ENCODE data around the gene GRIN2A.

Gene GRIN2A

DNA sequence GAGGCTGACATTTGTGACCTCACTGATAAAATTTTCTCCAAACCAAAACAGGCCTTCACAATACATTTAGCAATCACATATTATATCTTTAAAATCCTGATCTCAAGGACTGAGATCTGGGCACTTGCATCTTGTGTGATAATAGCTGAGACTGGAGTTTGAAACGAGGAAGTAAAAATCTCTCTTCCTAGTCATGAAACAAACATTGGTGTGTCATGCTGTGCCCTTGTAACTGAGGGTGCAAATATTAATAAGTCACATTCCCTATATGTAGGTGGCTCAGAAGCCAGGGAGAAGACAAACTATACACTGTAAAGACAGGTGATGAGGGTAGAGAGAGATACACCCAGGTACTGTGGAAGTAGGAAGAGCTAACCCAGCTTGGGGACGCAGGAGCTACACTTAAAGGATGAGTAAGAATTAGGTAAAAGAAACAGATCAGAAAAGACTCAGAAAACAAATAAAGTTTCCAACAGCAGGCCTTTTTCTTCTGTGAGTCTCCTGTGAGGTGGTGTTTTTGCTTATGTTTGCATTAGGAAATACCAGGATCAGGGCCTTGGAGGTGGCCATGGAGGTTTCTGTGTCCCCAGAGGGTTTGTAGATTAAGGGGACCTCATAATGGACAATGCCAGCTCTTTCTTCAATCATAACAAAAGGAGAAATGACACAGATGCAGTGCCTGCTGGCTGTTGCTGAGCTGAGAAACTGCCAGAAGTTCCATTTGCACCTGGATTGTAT is 335.7 kb downstream of the GRIN2A start:
- no peak for DNase-seq

DNA sequence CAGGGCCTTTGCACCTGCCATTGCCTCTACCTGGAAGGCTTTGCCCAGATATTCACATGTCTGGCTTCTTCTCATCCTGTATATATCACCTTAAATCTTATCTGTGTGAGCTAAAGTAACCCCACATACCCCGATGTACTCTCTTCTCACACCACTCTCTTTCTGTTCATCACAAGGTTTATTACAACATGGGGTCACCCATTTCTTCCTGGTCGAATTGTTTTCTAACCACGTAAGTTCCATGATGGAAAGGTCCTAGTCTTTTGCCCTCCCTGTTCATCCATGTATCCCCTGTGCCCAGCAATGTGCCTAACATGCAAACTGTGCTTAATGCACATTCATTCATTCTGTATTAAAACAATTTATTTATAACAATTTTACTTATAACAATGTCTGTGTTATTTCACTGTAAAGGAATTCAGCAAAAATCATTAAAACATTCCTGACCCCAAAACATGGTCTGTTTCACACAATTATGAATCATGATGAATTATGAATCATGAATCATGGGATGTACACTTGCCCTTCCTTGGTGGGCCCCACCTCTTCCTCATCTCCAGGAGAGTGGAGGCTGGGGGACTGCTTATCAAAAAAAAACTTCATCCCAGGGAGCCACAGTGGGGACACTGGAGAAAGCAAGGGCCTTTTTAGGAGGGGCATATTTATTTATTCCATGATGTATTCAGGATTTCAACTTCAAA is 336.4 kb downstream of the GRIN2A start:
- no peak for DNase-seq

DNA sequence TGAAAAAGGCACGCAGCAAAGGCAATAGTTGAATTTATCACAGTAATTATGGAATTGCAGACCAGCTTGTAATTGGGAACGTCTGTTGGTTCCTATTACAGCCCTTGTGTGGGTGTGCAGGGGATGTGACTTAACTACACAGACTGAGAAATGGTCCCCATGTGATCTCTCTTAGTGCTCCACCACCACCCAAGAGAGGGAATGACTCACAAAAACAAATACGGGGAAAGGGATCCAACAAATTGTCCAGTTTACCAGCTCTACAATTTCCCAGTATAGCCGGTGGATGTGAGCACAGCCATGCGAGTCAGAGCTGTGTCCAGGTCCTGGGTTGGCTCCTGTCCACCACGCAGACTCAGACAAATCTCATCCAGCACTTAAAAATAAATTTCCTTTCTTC is 337.9 kb downstream of the GRIN2A start:
- no peak for DNase-seq

DNA sequence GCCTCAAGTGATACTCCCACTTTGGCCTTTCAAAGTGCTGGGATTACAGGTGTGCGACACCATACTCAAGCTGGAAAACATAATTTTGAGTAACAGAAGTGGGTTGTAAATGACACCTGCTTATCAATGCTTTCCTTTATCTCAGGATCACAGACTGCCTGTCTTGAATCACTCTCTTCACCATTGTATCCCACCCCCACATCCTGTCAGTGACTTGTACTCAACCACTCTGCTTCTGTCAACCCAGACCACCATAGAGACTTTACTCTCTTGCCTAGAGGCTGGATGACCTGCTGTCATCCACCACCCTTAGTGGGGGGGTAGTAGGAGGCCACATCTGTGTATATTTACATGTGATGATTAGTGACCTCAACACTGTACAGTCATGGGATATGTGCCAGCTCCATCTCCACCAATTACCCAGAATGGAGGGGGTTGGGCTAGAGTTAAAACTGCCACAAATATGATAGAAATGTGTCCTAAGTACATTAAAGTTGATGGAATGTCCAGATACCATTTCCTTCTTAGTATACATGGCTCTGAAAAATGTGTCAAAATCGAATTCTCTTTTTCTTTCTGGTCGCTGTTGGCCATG is 338.7 kb downstream of the GRIN2A start:
- no peak for DNase-seq

DNA sequence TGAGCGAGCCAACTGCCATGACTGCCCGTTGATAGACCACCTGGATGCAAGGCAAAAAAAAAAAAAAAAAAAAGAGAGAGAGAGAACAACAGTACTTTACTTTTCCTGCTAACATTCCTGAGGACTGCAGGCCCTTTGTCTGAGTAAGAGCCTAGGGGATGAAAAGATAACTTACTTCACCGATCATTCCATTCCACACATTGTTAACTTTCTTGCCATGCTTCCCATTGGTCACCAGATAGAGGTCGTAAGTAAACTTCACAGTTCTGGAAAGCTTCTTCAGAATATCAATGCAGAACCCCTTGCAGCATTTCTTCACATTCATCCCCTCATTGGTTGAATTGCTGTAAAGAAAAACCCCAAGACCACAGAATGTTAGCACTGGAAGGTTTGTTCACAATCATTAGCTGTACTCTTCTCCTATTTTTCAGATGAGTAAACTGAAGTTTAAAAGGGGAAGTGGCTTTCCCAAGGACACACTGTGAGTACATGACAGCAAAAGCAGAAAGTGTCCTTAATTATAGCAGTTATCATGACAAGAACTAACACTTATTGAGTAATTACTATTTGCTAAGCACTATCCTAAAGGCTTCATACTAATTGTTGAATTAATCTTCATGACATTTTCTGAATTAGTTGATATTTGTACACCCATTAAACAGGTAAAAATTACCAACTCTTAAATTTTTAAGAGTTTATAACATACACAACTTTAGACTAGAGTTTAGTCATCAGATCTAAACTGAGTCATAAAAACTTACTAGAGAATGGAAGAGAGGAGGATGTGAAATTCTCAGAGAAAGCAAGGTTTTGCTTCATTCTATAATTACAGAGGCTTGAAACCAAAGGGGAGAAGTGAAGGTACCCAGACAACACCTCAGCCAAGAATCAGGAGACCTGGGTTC is 341.2 kb downstream of the GRIN2A start:
- no peak for DNase-seq

DNA sequence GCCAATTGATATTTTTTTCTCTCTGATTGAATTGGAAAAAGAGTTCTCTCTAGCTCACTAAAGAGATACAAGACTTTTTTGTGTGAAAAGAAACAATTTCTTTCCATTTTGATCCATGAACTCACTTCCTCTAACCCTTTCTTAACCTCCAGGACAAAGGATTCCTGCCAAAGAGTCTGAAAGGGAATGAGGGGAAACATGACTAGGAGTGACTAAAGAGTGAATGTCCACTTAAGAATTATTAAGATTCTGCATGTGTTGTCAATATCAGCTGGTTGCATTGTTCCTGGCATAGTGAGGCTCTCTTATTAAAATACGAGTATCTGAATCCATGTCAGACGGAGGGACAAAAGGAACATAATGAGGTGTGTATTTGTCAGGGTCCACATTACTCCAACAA is 344.7 kb downstream of the GRIN2A start:
- DNase-seq, result no peak

DNA sequence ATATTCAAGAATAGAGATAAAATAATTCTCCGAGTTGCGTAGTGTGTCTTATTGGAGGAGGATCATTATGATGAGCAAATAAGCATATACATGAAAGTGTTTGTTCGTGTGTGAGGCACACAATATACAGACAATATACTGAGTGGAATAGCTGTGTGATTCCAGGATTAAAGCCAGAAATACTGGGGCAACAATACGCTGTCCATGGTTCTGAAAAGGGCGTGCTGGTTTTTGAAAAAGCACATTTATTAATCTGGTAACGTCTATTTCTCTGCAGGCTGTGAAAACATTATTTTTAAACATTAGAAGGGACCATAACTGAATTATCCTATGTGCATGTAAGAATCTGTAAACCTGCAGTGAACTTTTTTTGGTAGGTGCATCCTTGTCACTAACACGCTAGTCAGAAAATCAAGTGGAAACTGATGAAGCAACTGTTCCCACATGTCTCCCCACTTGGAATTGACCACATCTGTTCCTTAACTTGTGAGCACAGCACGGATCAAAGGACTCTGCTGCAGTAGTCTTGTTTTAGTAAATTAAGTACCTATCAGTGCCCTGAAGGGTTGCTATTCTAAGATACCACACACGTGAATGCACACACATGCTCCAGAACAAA is 346.0 kb downstream of the GRIN2A start:
- no peak for DNase-seq

DNA sequence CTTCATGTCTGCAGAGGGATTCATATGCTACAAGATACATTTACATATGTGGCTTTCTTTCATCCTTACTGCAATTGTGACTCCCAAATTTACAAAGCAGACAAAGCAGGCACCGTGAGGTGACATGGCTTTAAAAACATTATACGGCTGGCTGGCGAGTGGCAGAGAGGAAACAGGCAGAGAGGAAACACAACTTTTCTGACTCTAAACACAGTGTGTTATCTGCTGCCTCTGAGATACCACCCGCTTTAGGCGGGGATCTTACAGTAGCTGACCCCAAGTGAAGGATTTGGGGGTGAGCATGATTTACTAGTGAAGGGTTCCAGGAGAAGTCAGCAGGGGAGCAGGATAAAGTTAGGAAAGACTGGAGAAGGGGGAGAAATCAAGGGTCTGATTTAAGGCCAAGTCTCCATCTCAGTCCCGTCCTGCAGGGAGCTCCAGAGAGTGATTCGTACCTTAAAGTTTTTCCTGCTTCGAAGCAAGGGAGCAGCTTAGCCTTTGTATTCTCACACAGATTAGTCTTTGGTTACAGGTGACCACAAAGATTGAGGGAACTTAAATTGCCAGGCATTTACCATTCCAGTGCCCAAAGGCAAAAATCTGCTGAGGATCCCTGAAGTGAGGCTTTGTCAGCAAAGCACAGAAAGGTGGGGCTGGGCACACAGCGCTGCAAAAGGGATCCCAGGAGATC is 355.0 kb downstream of the GRIN2A start:
- no peak for DNase-seq

DNA sequence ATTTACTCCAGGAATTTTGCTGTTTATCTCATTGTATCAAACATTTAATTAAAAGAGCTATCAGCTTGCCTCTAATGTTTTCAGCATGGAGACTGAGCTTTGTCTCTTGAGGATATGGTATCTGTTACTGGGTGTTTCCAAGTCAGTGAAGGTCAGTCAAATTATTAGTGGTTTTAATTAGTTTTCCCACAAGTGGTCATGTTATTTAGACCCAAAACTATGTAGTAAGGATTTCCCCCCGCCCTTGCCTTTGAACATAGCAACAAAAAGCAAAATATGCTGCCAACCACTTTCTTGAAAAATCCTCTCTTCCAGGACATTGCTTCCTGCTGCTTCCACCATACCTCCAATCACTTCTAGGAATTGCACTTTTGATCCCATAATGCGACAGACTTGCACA is 355.6 kb downstream of the GRIN2A start:
- no peak for DNase-seq

DNA sequence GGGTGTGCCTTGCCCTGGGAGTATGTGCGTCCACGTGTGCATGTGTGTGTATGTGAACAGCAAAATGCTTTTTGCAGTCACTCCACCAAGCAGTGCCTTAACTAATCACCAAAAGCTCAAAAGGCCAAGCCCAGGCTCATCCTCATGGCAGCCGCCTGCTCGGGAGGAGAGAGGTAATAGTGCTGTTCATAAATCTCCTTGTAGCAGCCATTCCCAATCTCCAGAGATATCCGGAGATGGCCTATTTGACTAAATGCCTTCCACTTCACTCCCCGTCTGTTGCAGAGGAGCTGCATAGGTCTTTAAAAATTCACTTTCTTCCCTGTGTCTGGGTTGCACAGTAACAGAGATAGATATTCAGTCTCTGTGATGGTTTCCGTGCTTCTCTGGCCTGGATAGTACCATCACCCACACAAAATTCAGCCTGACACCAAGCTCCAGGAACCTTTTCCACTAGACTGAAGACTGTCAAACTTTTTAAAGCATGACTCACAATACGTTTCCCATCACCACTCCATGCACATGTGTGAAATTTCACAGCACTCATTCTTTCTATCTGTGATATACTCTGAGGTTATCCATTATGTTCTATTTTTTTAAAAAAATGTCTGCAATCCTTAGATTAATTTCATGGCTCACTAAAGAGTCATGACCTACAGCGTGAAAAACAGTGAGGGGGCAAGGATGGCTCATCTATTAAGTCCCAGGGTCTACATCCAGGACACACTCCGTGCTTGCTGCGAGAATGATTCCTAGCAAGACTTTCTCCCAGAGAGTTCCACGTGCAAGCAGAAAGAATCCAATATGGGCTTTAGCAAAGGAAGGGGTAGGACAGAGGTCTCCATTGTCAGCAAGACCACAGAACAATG is 357.8 kb downstream of the GRIN2A start:
- no peak for DNase-seq

DNA sequence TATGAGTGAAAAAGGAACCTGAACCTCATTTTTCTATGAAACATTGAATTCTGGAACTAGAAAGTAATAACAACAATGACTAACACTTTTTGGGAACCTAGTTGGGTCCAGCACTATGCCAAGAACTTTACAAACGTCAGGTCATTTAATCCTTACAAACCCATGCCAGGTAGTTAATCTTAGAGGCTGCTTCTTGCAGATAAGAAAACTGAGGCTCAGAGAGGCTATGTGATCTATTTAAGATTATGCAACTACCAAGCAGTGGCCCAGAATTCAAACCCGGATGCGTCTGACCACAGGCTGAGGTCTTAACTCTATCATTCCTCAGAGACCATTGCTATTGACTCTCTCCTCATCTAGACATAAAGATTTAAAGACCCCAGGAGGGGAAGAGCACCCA is 358.7 kb downstream of the GRIN2A start:
- no peak for DNase-seq

DNA sequence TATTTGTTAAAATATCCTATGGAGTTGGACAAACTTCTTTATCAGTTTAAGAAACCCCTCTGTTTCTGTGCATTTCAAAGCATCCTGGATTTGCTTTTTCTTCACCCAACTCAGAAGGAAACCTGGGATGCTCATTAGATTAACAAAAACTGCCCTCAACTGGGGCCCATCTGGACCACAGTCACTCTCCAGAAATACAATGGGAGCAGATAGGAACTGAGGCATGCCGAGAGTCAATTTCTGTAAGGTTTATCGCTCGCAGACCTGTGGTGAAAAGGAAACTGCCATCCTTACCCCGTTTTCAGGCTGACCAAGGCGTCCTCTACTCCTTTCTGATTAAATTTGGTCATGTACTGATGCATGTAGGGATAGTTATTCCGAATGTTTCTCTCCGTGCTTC is 360.3 kb downstream of the GRIN2A start:
- no peak for DNase-seq

DNA sequence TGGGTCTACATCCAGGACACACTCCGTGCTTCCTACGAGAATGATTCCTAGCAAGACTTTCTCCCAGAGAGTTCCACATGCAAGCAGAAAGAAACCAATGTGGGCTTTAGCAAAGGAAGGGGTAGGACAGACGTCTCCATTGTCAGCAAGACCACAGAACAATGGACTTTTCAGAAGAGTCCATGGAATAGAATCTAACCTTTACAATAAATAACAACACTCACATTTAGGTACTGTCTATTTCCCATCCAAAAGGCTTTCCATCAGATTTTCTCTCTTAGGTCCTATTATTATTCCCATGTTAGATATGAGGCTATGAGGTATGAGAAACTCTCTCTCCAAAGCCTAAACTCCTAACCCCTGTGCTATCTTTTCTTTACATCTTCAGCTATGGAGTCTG is 360.9 kb downstream of the GRIN2A start:
- DNase-seq, result no peak

DNA sequence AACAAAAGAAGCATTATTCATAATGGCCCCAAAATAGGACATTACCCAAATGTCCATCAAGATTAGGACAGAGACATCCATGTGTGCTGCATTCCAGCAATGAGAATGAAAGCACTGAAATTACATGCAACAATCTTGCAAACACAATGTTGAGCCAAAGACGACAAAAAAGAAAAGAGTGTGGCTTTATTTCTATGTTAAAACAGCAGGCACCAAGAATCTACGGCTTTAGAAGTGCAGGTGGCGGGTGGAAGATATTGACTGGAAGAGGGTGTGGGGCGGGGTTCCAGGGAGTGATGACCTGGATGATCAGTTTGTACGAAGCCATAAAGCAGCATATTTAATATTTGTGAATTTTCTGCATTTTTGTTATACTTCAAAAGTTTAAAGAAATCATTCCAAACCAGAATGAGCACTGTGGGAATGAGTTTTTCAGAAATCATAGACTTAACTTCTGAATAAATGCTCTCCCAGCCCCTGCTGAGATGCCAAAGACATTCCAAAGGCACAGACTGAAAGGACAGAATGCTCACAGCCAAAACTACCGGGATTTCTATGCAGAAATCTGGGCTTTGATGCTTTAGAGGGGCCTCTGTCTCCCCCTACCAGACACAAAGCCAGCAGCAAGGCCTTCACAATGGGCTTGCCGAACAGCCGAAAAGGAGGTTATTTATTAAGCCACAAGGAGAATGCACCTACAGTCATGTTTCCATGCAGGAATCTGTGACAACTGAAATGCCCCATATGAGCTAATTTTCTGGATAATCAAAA is 361.6 kb downstream of the GRIN2A start:
- no peak for DNase-seq

DNA sequence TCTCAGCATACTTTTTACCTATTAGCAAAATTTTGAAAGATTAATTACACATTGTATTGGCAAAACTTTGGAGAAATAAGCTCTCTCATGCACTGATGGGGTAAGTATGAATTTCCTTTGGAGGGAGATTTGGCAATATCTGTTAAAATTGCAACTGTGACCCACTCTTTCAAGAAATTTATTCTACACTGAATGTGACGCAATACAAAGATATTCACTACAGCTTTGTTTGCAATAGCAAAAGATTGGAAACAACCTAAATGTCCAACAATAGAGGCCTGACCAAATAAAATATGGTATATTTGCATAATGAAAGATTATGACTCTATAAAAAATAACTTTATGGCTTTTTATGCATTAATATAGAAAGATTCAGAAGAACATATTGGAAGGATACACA is 363.5 kb downstream of the GRIN2A start:
- no peak for DNase-seq

DNA sequence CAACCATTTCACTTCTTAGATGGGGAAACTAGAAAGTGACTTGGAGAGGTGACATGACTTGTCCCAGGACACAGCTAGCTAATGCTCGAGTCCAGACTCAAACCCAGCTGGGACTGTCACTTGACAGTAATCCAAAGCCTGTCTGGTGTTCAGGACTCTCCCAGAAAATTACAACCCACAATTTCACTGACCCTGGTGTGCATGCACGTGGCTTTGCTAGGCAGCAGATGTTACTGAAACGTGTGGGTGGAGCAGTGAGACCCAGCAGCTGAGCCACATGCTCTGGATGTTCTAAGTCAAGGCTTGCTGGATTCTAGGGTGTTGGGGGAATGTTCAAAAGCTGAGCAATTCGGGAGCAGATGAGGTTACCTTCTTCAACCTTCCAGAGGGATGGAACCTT is 364.6 kb downstream of the GRIN2A start:
- DNase-seq, result no peak

DNA sequence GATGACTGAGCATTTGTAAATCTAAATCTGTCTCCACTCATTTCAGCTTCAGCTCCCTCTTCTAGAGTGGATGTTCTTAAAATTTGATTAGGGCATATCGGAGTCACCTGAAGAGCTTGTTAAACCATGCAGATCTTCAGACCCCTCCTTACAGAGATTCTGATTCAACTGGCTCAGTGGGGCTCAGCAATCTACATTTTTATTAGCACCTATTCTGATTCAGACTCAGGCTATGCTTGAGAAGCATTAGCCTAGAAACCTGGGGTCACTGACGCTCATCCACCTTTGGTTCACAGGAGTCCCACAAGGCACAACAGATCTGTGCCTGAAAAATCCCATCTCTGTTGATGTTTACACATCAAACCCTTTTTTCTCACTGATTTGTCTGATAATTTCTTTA is 365.6 kb downstream of the GRIN2A start:
- DNase-seq, result no peak

DNA sequence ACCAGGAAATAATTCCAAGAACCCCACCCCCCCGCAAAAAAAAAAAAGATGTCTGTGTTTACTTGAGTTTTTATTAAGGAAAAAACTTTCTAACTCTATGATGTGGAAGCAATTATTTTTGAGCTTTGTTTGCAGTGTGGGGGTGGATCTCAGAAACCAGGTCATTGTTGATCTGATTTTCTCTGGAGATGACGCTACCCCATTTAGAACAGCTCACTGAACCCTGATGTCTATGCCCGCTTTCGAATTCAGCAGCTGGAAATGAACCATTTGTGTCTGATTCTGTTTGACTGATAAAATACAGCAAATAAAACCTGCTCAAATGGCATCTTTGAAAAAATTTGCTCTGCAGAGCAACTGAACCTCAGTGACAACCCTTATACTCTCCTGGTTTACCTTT is 368.6 kb downstream of the GRIN2A start:
- no peak for DNase-seq

DNA sequence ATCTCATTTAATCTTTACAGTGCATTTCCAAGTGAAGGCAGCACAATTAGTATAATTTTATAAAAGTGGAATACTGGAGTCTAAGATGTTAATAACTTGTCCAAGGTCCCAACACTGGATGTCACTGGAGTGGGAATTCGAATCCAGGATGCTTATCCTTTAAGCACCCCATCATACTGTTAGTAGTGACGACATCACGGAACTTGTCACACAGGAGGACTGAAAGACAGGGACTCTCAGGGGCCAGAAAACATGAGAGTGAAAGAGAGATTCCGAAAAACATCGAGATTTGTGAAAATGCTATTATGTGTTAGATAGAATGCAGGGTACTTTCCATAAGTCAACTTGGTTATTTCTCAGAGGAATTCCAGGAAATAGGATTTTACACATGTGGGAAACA is 374.0 kb downstream of the GRIN2A start:
- DNase-seq, result no peak

DNA sequence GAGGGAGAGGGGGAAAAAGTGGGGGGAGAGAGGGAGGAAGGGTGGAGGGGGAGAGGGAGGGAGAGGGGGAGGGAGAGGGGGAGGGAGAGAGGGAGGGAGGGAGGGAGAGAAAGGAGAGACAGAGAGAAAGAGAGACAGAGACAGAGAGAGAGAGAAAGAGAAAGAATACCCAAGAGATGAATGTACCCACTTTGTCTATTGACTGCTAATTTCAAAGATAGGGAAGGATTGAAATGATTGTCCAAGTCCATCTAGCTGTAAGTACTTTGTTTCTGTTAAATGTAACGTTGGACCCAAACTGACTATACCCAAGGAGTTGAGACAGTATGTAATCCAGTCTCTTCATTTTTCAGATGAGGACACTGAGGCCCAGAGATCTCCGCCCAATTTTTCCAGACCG is 374.9 kb downstream of the GRIN2A start:
- DNase-seq, result no peak

Data from GF-D8 (cell line).